G401.6 (cell line): ENCODE measurements around the gene GAR1.
A peak's percentile ranks its signal among the peaks of the same experiment; 100 is the strongest.
"Not testable (repeated sequence)": the region's sequence is repeated elsewhere in the genome, so short reads cannot be mapped to it uniquely, and the experiment has no call there.

ENCODE experiments used
- FAIRE-seq: peaks from 2 replicates; lab custom pipeline; 2012; peaks lifted over from hg19 to GRCh38; lab: Jason Lieb, UNC

The GAR1 gene

GRCh38 chr4:109846395-109847098 is 31.0 kb downstream of the GAR1 start:
- no peak for FAIRE-seq

- no peak for FAIRE-seq
Observed at GRCh38 chr4:109847896-109848442, 32.4 kb downstream of the GAR1 start, which contains the start of gene LRIT3. Gene LRIT3, plus strand, starts transcription at chr4:109848107. Its CDS starts 95 bp downstream, at chr4:109848202.

- FAIRE-seq = no peak
Observed at GRCh38 chr4:109848501-109848900, 32.9 kb downstream of the GAR1 start.

DNA sequence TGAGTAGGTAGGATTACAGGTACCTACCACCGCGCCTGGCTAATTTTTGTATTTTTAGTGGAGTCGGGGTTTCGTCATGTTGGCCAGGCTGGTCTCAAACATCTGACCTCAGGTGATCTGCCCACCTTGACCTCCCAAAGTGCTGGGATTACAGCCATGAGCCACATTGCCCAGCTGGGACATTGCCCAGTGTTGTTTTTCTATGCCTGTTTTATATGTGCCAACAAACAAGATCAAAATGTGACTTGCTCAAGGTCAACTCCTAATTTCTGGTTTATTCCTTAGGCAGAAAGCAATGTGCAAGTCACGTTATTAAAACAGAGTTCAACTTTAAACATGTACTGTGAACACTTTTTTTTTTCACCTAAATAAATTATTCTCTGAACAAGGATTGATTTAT is 35.0 kb downstream of the GAR1 start:
- no peak for FAIRE-seq

DNA sequence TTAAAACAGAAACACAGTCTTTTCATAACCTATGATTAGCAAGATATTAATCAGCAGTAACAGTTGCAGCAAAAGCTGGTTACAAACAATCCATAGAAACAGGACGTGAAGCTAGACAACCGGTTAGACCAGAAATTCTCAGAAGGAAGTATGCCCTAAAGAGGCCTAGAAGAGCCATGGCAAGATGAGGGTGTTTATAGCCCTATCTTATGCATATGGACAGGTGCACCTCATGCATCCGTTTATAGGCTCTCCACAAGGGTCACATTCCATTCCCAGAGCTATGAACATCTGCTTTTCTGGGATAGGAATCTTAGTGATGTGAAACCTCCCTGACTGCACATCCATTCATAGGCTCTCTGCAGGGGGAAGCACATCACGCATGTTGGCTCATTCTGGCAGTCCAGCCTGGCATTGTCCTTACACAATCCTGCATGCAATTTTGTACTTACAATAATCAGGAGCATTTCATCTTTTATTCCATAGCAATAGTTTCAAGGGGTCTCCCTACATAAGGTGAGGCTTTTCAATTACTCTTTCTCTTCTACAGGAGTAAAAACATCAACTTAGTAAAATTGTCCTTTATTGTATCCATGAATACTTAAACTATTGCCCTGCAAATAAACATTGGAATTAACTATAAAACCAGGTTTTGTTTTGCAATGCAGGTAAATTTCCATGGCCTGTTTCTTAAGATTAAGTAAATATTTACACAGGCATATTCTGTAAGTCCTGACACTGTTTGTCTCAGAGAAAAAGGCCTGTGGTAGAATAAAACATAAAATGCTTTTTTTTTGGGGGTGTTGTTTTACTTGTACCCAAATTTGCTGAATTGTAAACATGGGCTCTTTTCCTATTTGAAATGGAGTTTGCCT is 44.1 kb downstream of the GAR1 start:
- FAIRE-seq = not testable (repeated sequence)

- FAIRE-seq = no peak
Observed at GRCh38 chr4:109861271-109861670, 45.7 kb downstream of the GAR1 start.

DNA sequence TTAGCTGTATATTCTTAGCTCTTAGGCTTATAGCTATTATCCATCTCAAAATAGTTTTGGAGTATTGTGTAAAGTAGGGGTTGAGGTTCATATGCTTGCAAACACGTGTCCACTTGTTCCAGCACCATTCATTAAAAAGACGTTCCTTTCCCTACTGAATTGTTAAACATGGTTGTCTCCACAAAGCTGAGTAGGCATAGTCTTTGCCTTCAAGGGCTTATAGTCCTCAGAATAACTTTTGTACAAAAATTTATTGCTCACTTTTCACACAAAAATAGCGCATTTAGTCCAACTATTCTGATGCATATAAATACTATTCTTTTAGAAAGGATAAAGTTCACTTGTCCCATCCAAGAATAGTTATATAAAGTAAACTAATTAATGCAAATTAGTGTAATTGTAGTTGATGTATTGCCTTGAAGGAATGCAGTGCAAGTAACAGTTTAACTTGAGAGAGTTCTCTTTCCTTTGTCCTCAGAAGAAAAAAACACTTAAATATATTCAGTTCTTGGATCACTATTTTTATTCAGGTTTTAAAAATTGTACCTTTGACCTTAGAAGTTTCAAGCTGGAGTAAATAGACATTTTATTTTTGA is 46.5 kb downstream of the GAR1 start:
- no peak for FAIRE-seq

DNA sequence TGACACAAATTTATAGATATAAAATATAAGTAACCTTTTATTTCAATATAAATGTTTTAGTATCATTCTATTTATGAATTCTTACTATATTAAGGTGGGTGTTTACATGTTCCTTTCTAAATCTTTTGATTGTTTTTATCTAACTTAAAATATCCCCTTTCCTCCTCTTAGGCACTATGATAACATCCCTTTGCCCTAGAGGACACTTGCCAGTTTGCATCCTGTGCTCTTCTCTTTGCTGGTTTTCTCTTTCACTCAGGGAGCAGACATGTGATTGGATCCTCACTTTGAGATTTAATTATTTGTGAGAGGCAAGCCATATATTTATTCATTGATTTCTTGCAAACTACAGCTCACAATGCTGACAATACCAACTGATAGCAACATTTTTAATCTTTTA is 48.6 kb downstream of the GAR1 start:
- peak; percentile 61 for FAIRE-seq

DNA sequence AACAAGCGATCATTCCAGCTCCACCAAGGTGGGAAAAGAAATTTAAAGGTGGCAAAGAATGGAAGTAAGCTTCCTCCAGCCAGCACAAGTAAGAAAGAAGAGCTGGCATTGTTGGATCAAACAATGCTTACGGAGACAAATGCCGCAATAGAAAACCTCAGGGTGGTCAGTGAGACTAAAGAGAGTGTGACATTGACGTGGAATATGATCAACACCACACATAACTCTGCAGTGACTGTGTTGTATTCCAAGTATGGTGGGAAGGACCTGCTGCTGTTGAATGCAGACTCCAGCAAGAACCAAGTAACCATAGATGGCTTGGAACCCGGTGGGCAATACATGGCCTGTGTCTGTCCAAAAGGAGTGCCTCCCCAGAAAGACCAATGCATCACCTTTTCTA is 54.5 kb downstream of the GAR1 start:
- no peak for FAIRE-seq

GRCh38 chr4:109872065-109872464 is 56.5 kb downstream of the GAR1 start:
- FAIRE-seq = no peak

GRCh38 chr4:109872950-109873656 is 57.5 kb downstream of the GAR1 start:
- no peak for FAIRE-seq

GRCh38 chr4:109873791-109874514 is 58.4 kb downstream of the GAR1 start:
- no peak for FAIRE-seq
